CMK (cell line): ENCODE measurements around the gene CRMP1.

Experiments used
- DNase-seq: peaks from one replicate; pipeline ENCODE4 v3.0.0-alpha.2; 2010; ENCODE audit warnings: low read depth

Gene CRMP1

DNA sequence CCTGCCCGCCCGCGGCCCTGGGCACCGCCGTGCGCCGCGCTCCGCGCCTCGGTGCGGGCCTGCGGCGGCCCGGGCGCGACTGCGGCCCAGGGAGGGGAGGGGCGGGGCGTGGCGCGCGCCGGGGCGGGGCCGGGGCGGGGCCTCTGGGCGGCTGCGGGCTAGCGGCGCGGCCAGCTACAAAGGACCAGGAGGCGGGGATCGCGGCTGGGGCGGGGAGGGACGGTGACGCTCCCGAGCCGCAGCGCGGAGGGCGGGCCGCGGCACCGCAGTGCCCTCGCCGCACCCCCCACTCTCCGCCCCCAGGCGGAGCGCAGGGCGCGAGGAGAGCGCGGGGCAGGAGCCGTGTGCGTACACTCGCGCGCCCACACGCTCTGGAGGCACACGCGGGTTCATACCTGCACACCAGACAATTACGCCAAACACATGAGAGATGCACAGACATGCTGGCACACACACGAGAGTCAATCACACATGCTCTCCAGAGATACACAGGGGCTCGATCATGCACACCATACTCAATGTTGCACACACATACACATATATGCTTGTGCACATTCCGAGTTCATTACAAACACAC, at the start of gene CRMP1:
TSS of gene CRMP1 (minus strand) at position 83 of the 577 bp plus-strand sequence. CDS start 117 bp downstream, outside the sequence.
- no peak for DNase-seq

DNA sequence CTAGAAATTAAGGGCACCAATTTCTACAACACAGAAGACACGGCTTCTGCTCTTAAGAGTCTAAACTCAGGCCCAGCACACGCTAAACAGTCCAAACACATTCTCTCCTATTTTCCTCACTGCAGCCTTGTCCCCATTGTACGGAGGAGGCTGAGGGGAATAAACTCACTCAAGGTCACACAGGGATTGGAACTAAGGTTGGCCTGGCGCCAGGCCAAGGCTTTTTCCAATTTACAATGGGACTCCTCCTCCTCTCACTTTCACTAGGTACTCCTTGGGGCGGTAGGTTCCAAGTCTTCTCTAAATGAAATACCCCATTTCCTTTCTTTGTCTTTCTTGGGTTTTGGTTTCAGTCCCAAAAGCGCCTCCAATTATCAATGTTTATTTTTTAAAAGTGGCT, 48.7 kb upstream of the CRMP1 start:
- DNase-seq, result no peak

DNA sequence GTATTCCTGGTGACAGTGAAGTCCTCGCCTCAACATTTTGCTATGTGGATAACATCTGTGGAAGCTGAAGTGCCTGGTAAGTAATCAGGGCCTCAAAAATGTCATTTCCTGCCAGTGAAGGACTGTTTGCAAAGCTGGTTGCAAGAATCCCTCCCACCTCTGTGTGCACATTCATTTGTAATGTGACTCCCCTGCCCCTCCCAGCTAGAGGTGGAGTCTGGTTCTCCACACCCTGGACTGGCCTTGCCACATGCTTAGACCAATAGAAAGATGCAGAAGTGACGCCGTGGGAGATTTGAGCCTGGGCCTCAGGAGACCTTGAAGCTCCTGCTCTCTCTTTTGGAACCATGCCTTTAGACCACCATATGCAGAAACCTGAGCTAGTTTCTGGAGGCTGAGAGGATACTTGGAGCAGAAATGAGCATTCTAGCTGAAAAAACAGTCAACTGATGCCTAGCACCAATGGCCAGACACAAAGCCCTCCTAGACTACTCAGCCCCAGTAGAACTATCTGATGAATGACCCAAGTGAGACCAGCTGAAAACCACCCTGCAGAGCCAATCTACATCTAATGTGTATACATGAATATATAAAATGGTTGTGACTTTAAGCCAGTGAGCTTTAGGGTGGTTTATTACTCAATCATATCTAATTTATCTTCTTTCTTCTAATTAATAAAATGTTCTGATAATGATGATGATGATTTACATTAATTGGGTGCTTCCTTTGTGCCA, 47.8 kb upstream of the CRMP1 start:
- DNase-seq, result no peak

GRCh38 chr4:5933996-5934831, 41.3 kb upstream of the CRMP1 start:
- no peak for DNase-seq

- DNase-seq, result no peak
These were observed 40.2 kb upstream of the CRMP1 start for GRCh38 chr4:5933116-5933515.

DNA sequence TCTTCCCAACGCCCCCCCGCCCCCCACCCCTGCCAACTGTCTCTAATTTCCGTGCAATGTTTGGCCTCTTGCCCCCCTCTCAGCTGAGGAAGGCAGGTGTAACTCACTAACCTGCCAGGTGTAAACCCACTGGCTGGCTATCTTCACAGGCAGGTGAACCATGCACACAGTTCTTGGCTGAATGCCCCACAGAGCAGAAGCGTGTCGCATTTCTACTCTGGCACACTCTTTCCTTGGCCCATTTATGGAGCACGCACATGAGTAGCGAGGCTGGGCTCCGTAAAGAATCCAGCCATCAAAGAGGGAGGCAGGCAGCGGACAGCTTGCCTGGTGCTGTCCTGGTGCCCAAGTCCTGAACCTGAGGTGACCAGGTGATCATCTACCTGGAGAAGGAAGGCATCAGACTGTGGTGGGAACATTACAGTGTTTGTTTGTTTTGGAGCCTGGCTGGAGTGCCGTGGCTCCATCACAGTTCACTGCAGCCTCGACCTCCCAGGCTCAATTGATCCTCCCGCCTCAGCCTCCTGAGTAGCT, 39.2 kb upstream of the CRMP1 start:
- DNase-seq, result no peak

DNA sequence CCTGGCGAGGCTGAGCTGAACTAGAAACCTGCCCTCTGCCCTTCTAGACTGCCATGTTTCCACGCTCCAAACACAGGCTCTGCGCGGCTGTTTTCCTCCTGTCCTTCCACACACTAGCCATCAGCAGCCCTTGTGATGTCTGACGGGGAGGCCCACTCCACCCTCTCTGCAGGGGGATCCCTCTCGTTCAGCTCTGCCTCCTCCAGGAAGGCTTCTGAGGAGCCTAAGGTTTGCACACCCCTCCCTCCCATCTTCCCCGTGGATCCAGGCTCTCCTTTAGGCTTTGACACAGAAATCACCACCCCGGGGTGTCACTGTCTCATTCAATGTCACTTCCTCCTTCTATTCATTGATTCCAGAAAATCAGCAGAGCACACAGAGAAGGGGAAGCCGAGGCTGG, 38.6 kb upstream of the CRMP1 start:
- no peak for DNase-seq

- no peak for DNase-seq
These were observed 38.0 kb upstream of the CRMP1 start for GRCh38 chr4:5930876-5931275.

DNA sequence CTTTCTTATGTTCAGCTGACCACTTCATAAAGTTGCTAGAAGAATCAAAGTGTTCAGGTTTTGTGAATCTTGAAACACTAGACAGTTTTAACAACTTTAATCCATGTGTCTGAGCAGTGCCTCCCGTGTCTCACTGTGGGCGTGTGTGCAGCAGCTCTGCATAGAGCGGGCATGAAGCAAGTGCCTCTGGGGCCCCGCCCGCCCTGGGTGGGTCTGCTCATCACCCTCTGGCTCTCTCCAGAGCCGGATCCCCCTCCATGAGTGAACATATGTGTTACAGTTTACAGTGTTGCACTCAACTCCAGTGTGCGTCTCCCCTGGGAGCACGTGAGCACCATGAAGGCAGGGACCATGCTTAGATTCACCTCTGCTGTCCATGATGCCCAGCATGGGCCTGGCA, 37.6 kb upstream of the CRMP1 start:
- no peak for DNase-seq

- DNase-seq, result no peak
These were observed 36.0 kb upstream of the CRMP1 start for GRCh38 chr4:5928844-5929420.

- no peak for DNase-seq
These were observed 35.4 kb upstream of the CRMP1 start for GRCh38 chr4:5928274-5928673.

GRCh38 chr4:5927747-5928146, 34.9 kb upstream of the CRMP1 start:
- no peak for DNase-seq

- no peak for DNase-seq
These were observed 34.2 kb upstream of the CRMP1 start for GRCh38 chr4:5927116-5927515.

DNA sequence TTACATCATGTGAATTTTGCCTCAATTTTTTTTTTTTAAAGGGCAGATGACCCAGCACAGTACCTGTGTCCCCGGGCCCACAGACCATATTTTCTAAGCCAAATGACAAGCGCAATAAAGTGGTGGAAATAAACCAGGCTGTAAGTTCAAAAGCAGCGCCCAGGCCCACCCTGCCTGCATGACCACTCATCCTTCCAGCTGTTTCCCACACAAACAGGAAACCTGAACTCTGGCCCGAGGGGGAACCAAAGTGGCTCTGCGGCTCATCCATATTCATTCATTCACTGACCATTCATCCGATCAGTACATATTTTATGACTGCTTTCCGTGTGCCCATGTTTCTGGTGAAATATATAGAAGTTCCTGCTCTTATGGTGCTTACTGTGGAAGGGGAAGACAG, 33.7 kb upstream of the CRMP1 start:
- no peak for DNase-seq

GRCh38 chr4:5925419-5926200, 32.7 kb upstream of the CRMP1 start:
- DNase-seq, result no peak

- DNase-seq, result no peak
These were observed 31.7 kb upstream of the CRMP1 start for GRCh38 chr4:5924461-5925125.

DNA sequence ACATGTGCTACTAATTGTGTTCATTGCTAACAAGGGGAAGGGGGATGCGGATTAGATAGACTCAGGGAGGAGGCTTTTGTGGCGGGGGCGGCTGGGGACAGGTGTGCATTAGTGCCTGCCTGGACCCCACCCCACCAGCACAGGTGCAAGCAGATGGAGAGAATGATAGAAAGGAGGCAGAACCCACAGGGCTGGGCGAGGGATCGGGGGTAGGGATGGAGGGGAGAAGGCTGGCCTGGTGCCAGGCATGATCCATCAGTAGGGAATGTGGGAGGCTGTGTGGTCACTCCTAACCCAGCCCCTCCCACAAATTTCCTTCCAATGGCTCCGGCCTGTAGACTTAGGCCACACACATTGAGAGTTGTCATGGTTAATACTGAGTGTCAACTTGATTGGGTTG, 30.5 kb upstream of the CRMP1 start:
- DNase-seq, result no peak

- DNase-seq, result no peak
These were observed 29.7 kb upstream of the CRMP1 start for GRCh38 chr4:5922556-5922955.

- no peak for DNase-seq
These were observed 29.1 kb upstream of the CRMP1 start for GRCh38 chr4:5921981-5922380.

DNA sequence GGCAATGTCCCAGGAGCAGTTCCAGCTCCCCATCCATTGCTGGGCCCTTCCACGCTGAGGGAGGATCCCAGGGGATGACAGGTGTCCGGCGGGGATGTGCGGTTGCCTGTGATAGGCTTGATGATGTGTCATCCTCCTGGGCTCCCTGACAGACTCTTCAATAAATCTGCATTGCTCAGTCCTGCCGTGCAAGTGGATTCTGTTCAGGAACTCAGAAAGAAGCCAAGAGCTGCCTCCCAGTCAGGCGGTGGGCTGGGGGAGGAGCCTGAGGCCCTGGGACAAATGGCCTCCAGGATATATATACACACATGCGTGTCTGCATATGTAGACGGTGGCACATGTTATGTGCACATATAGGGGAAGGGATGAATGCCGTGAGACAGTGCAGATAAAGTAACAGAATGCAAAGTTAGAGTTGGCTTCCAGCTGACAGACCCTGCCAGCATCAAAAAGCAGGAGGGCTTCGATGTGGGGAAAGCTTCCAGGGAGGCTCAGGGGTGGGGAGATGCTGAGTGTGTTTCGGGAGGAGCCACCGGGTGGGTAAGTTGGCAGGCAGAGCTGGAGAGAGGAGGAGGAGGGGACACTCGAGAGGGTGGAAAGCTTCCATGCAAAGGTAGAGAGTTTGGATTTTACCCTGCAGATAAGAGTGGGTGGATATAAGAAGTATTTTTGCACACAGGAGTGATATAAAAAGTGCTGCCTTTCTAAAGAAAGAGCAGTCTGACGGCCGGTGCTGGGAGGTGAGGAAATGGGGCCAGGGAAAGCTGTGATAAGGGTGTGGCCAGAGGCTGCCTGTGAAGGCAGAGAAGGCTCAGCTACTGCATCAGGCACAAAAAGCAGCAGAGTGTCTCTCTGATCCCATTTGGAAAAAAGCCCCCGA, 28.5 kb upstream of the CRMP1 start:
- no peak for DNase-seq
